ENCODE measurements around the gene COPS4.

DNA sequence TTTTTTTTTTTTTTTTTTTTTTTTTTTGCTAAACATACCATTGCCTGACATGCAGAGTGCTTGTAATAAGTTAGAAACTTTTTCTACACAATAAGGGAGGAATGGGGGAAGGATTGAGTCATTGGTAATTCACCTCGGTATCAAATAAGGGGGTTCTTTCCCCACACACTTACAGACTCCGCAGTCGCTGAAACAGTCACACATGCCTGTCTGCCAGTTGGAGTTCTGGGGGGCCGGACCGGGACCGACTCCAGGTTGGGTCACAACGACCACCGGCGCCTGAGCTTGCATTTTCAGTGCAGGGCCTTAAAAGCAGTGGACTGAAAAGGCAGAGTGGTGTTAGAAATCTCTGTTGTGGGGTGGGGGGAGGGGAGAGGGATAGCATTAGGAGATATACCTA is 72.6 kb downstream of the COPS4 start:
- TF ChIP-seq, protein P1, sequence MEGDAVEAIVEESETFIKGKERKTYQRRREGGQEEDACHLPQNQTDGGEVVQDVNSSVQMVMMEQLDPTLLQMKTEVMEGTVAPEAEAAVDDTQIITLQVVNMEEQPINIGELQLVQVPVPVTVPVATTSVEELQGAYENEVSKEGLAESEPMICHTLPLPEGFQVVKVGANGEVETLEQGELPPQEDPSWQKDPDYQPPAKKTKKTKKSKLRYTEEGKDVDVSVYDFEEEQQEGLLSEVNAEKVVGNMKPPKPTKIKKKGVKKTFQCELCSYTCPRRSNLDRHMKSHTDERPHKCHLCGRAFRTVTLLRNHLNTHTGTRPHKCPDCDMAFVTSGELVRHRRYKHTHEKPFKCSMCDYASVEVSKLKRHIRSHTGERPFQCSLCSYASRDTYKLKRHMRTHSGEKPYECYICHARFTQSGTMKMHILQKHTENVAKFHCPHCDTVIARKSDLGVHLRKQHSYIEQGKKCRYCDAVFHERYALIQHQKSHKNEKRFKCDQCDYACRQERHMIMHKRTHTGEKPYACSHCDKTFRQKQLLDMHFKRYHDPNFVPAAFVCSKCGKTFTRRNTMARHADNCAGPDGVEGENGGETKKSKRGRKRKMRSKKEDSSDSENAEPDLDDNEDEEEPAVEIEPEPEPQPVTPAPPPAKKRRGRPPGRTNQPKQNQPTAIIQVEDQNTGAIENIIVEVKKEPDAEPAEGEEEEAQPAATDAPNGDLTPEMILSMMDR (IDR thresholded peaks at IDR 0.05): no peak
- no peak for TF ChIP-seq EZH2 (IDR thresholded peaks at IDR 0.05)

All from neural progenitor cell (in vitro differentiated cells).